Measurements from ENCODE around the gene CLNK.

DNA sequence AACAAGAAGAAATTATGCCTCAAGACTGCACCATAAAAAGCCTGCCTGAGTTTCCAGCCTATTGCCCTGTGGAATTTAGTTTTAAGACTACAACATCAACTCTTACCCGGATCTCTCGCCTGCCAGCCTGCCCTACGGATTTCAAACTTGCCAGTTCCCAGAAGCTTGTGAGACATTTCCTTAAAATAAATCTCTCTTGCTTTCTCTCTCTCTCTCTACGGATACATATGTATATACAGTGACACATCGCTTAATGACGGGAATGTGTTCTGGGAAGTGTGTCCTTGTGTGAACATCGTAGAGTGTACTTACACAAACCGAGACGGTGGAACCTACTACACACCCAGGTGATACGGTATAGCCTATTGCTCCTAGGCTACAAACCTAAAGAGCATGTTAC is 79.5 kb downstream of the CLNK start:
- TF ChIP-seq, protein P1, sequence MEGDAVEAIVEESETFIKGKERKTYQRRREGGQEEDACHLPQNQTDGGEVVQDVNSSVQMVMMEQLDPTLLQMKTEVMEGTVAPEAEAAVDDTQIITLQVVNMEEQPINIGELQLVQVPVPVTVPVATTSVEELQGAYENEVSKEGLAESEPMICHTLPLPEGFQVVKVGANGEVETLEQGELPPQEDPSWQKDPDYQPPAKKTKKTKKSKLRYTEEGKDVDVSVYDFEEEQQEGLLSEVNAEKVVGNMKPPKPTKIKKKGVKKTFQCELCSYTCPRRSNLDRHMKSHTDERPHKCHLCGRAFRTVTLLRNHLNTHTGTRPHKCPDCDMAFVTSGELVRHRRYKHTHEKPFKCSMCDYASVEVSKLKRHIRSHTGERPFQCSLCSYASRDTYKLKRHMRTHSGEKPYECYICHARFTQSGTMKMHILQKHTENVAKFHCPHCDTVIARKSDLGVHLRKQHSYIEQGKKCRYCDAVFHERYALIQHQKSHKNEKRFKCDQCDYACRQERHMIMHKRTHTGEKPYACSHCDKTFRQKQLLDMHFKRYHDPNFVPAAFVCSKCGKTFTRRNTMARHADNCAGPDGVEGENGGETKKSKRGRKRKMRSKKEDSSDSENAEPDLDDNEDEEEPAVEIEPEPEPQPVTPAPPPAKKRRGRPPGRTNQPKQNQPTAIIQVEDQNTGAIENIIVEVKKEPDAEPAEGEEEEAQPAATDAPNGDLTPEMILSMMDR (IDR thresholded peaks at IDR 0.05): no peak
- TF ChIP-seq POLR2A (IDR thresholded peaks at IDR 0.05): no peak

All from esophagus squamous epithelium (tissue), 4 donors.